HG03439 (cell line): ENCODE results near the gene TP53I13.

Source experiments
- ATAC-seq: cut with Tn5 transposase; IDR thresholded peaks from one replicate; pipeline ENCODE4 v1.9.1; 2021; ENCODE audit warnings: mild to moderate bottlenecking, moderate library complexity; ENCODE audit not compliant: unreplicated experiment

The TP53I13 gene

GRCh38 chr17:29591737-29592608 lies 23.5 kb downstream of the TP53I13 start:
- ATAC-seq = no peak

GRCh38 chr17:29592850-29593551 lies 24.5 kb downstream of the TP53I13 start, which contains the start of gene ANKRD13B:
Gene ANKRD13B, plus strand, starts transcription at chr17:29593132. Its CDS starts 490 bp downstream, at chr17:29593622.
- ATAC-seq = no peak

- no peak for ATAC-seq
These were observed 25.4 kb downstream of the TP53I13 start for GRCh38 chr17:29593591-29594518.

GRCh38 chr17:29594519-29595090 lies 26.1 kb downstream of the TP53I13 start:
- no peak for ATAC-seq

GRCh38 chr17:29595107-29595942 lies 26.8 kb downstream of the TP53I13 start:
- ATAC-seq = no peak

GRCh38 chr17:29595943-29596774 lies 27.7 kb downstream of the TP53I13 start:
- no peak for ATAC-seq

- ATAC-seq = no peak
These were observed 28.3 kb downstream of the TP53I13 start for GRCh38 chr17:29596811-29597210.

- ATAC-seq = no peak
These were observed 29.1 kb downstream of the TP53I13 start for GRCh38 chr17:29597361-29598172.

GRCh38 chr17:29603109-29603674 lies 34.7 kb downstream of the TP53I13 start:
- no peak for ATAC-seq

- no peak for ATAC-seq
These were observed 39.2 kb downstream of the TP53I13 start for GRCh38 chr17:29607557-29608195.

GRCh38 chr17:29608986-29609385 lies 40.5 kb downstream of the TP53I13 start:
- ATAC-seq = no peak

- ATAC-seq = no peak
These were observed 41.9 kb downstream of the TP53I13 start for GRCh38 chr17:29610395-29610794.

- no peak for ATAC-seq
These were observed 43.0 kb downstream of the TP53I13 start for GRCh38 chr17:29611351-29612093.

- no peak for ATAC-seq
These were observed 43.5 kb downstream of the TP53I13 start for GRCh38 chr17:29612094-29612403.

- ATAC-seq = no peak
These were observed 44.1 kb downstream of the TP53I13 start for GRCh38 chr17:29612404-29613280.
